ENCODE results near the gene SLIT1. TPM values are rescaled to one million over a fixed set of nuclear protein-coding genes. Genes with fewer than 3 reads are reported as not detected.

SLIT1 gene
- total and polyA plus RNA-seq, 4 experiments from 2014 or later, result 0.05 to 0.32 (median 0.28) TPM; not detected in 1

- H3K9me3 ChIP-seq (ENCODE audit: control insufficient read depth in 1 of 2, low read length in 2 of 2), result no peaks in the 10 kb centered on the region
- DNase-seq, result peak in 1 of 5 donors; percentile 34
- Mint-ChIP-seq H3K4me1 (peaks cover 6 to 11% (median 6%) of the 10 kb centered on the region in 4 donors), H3K9me3 (peaks cover 0 to 4% (median 0%) of the 10 kb centered on the region in 8 donors), H3K27me3 (peaks cover 9 to 10% of the 10 kb centered on the region in 2 donors), H3K4me3 (peak overlapping the region; percentile 83 to 91 (median 86)), H3K36me3 (no peaks in the 10 kb centered on the region), H3K27ac (peak overlapping the region in 1 of 7 donors; percentile 40)
- H3K4me1 ChIP-seq (ENCODE audit: insufficient read depth, low read length), result peaks cover 6% of the 10 kb centered on the region
- H3K27ac ChIP-seq (ENCODE audit: low read depth, low read length), result no peak overlapping the region
- ChIA-PET POLR2A (ENCODE audit: partially characterized antibody) (no interaction called here), CTCF (ENCODE audit: partially characterized antibody) (interaction anchor here (1.0 to 24.1 kb wide), 12 partner anchors 13 to 170 kb away, joined by 4 to 422 read pairs (median 8); no protein-coding TSS in a partner anchor)
- H3K36me3 ChIP-seq (ENCODE audit: insufficient read depth, low read length), result no peaks in the 10 kb centered on the region
- peak overlapping the region; percentile 52 to 64 for H3K4me3 ChIP-seq (ENCODE audit: low read length in 2 of 2)
- no peaks in the 10 kb centered on the region for H3K27me3 ChIP-seq (ENCODE audit: insufficient read depth, low read length)
- intact Hi-C loops (cut with micrococcal nuclease), result no loop called here
Measured at GRCh38 chr10:97195706-97196222, 10.0 kb upstream of the SLIT1 start.

GRCh38 chr10:97192952-97193435 lies 7.2 kb upstream of the SLIT1 start:
- CTCF ChIA-PET (ENCODE audit: partially characterized antibody), result interaction anchor here (0.7 to 24.1 kb wide), 3 partner anchors 22 to 120 kb away, joined by 3 to 422 read pairs (median 4); no protein-coding TSS in a partner anchor
- POLR2A ChIA-PET (ENCODE audit: partially characterized antibody), result no interaction called here
- no peak for DNase-seq
- Mint-ChIP-seq H3K4me1 (peaks cover 6 to 11% (median 6%) of the 10 kb centered on the region in 4 donors), H3K27me3 (peaks cover 11 to 21% of the 10 kb centered on the region in 2 donors), H3K4me3 (no peak overlapping the region), H3K36me3 (no peaks in the 10 kb centered on the region), H3K9me3 (peaks cover 0 to 4% (median 0%) of the 10 kb centered on the region in 8 donors), H3K27ac (no peak overlapping the region)
- peaks cover 6% of the 10 kb centered on the region for H3K4me1 ChIP-seq (ENCODE audit: insufficient read depth, low read length)
- H3K36me3 ChIP-seq (ENCODE audit: insufficient read depth, low read length), result no peaks in the 10 kb centered on the region
- no peaks in the 10 kb centered on the region for H3K27me3 ChIP-seq (ENCODE audit: insufficient read depth, low read length)
- no peak overlapping the region for H3K4me3 ChIP-seq (ENCODE audit: low read length in 2 of 2)
- intact Hi-C loops (cut with micrococcal nuclease), result no loop called here
- H3K9me3 ChIP-seq (ENCODE audit: control insufficient read depth in 1 of 2, low read length in 2 of 2), result no peaks in the 10 kb centered on the region
- no peak overlapping the region for H3K27ac ChIP-seq (ENCODE audit: low read depth, low read length)

GRCh38 chr10:97190450-97190849 lies 4.7 kb upstream of the SLIT1 start:
- ChIA-PET POLR2A (ENCODE audit: partially characterized antibody) (no interaction called here), CTCF (ENCODE audit: partially characterized antibody) (interaction anchor here (24.1 kb wide), 1 partner anchor 25 kb away, joined by 422 read pairs; no protein-coding TSS in a partner anchor)
- intact Hi-C loops (cut with micrococcal nuclease), result no loop called here
- Histone ChIP-seq H3K4me3 (ENCODE audit: low read length in 2 of 2) (no peak overlapping the region), H3K9me3 (ENCODE audit: control insufficient read depth in 1 of 2, low read length in 2 of 2) (no peaks in the 10 kb centered on the region), H3K27ac (ENCODE audit: low read depth, low read length) (no peak overlapping the region), H3K36me3 (ENCODE audit: insufficient read depth, low read length) (no peaks in the 10 kb centered on the region), H3K27me3 (ENCODE audit: insufficient read depth, low read length) (peaks cover 5% of the 10 kb centered on the region), H3K4me1 (ENCODE audit: insufficient read depth, low read length) (peaks cover under 1% of the 10 kb centered on the region)
- Mint-ChIP-seq H3K27ac (no peak overlapping the region), H3K4me1 (peaks cover under 1 to 9% (median 2%) of the 10 kb centered on the region in 4 donors), H3K36me3 (no peaks in the 10 kb centered on the region), H3K4me3 (no peak overlapping the region), H3K27me3 (peaks cover 23 to 34% of the 10 kb centered on the region in 2 donors), H3K9me3 (peaks cover 0 to 4% (median 0%) of the 10 kb centered on the region in 8 donors)
- DNase-seq, result no peak

GRCh38 chr10:97188261-97188711 lies 2.5 kb upstream of the SLIT1 start:
- no peak for DNase-seq
- H3K4me1 ChIP-seq (ENCODE audit: insufficient read depth, low read length), result no peaks in the 10 kb centered on the region
- ChIA-PET POLR2A (ENCODE audit: partially characterized antibody) (no interaction called here), CTCF (ENCODE audit: partially characterized antibody) (interaction anchor here (1.1 kb wide), 2 partner anchors 9 to 13 kb away, joined by 3 read pairs; no protein-coding TSS in a partner anchor)
- intact Hi-C loops (cut with micrococcal nuclease), result no loop called here
- peaks cover 5% of the 10 kb centered on the region for H3K27me3 ChIP-seq (ENCODE audit: insufficient read depth, low read length)
- no peak overlapping the region for H3K4me3 ChIP-seq (ENCODE audit: low read length in 2 of 2)
- H3K27ac Mint-ChIP-seq, result no peak overlapping the region
- peaks cover 0 to 4% (median 0%) of the 10 kb centered on the region in 8 donors for H3K9me3 Mint-ChIP-seq
- H3K27me3 Mint-ChIP-seq, result peaks cover 39 to 48% of the 10 kb centered on the region in 2 donors
- H3K9me3 ChIP-seq (ENCODE audit: control insufficient read depth in 1 of 2, low read length in 2 of 2), result no peaks in the 10 kb centered on the region
- H3K4me1 Mint-ChIP-seq, result peaks cover 6 to 16% (median 8%) of the 10 kb centered on the region in 4 donors
- H3K4me3 Mint-ChIP-seq, result no peak overlapping the region
- no peaks in the 10 kb centered on the region for H3K36me3 Mint-ChIP-seq
- H3K36me3 ChIP-seq (ENCODE audit: insufficient read depth, low read length), result no peaks in the 10 kb centered on the region
- H3K27ac ChIP-seq (ENCODE audit: low read depth, low read length), result no peak overlapping the region

GRCh38 chr10:97186911-97187310 lies 1.2 kb upstream of the SLIT1 start:
- intact Hi-C loops (cut with micrococcal nuclease), result no loop called here
- Histone ChIP-seq H3K36me3 (ENCODE audit: insufficient read depth, low read length) (no peaks in the 10 kb centered on the region), H3K4me1 (ENCODE audit: insufficient read depth, low read length) (no peaks in the 10 kb centered on the region), H3K9me3 (ENCODE audit: control insufficient read depth in 1 of 2, low read length in 2 of 2) (no peaks in the 10 kb centered on the region), H3K27ac (ENCODE audit: low read depth, low read length) (no peak overlapping the region), H3K4me3 (ENCODE audit: low read length in 2 of 2) (no peak overlapping the region), H3K27me3 (ENCODE audit: insufficient read depth, low read length) (peaks cover 5% of the 10 kb centered on the region)
- DNase-seq, result no peak
- H3K27ac Mint-ChIP-seq, result no peak overlapping the region
- peaks cover 6 to 16% (median 8%) of the 10 kb centered on the region in 4 donors for H3K4me1 Mint-ChIP-seq
- H3K4me3 Mint-ChIP-seq, result peak overlapping the region in 1 of 8 donors; percentile 29
- H3K36me3 Mint-ChIP-seq, result no peaks in the 10 kb centered on the region
- H3K27me3 Mint-ChIP-seq, result peaks cover 41 to 56% of the 10 kb centered on the region in 2 donors
- H3K9me3 Mint-ChIP-seq, result peaks cover 0 to 2% (median 0%) of the 10 kb centered on the region in 8 donors
- ChIA-PET POLR2A (ENCODE audit: partially characterized antibody) (no interaction called here), CTCF (ENCODE audit: partially characterized antibody) (no interaction called here)

GRCh38 chr10:97184971-97185325 lies 811 bp downstream of the SLIT1 start:
- POLR2A ChIA-PET (ENCODE audit: partially characterized antibody), result no interaction called here
- Mint-ChIP-seq H3K27me3 (peaks cover 42 to 62% of the 10 kb centered on the region in 2 donors), H3K4me3 (peak overlapping the region in 3 of 8 donors; percentile 16 to 59 (median 23)), H3K9me3 (no peaks in the 10 kb centered on the region), H3K4me1 (peaks cover 6 to 16% (median 8%) of the 10 kb centered on the region in 4 donors), H3K27ac (no peak overlapping the region), H3K36me3 (no peaks in the 10 kb centered on the region)
- DNase-seq, result no peak
- Histone ChIP-seq H3K4me3 (ENCODE audit: low read length in 2 of 2) (no peak overlapping the region), H3K36me3 (ENCODE audit: insufficient read depth, low read length) (no peaks in the 10 kb centered on the region), H3K27me3 (ENCODE audit: insufficient read depth, low read length) (peaks cover 5% of the 10 kb centered on the region), H3K9me3 (ENCODE audit: control insufficient read depth in 1 of 2, low read length in 2 of 2) (no peaks in the 10 kb centered on the region), H3K27ac (ENCODE audit: low read depth, low read length) (no peak overlapping the region), H3K4me1 (ENCODE audit: insufficient read depth, low read length) (no peaks in the 10 kb centered on the region)
- CTCF ChIA-PET (ENCODE audit: partially characterized antibody), result no interaction called here
- intact Hi-C loops (cut with micrococcal nuclease), result no loop called here

GRCh38 chr10:97183314-97183713 lies 2.4 kb downstream of the SLIT1 start:
- Histone ChIP-seq H3K4me3 (ENCODE audit: low read length in 2 of 2) (no peak overlapping the region), H3K27me3 (ENCODE audit: insufficient read depth, low read length) (peaks cover 5% of the 10 kb centered on the region), H3K27ac (ENCODE audit: low read depth, low read length) (no peak overlapping the region), H3K4me1 (ENCODE audit: insufficient read depth, low read length) (no peaks in the 10 kb centered on the region), H3K36me3 (ENCODE audit: insufficient read depth, low read length) (no peaks in the 10 kb centered on the region), H3K9me3 (ENCODE audit: control insufficient read depth in 1 of 2, low read length in 2 of 2) (no peaks in the 10 kb centered on the region)
- Mint-ChIP-seq H3K4me3 (peak overlapping the region in 1 of 8 donors; percentile 32), H3K27me3 (peaks cover 47 to 61% of the 10 kb centered on the region in 2 donors), H3K27ac (no peak overlapping the region), H3K36me3 (no peaks in the 10 kb centered on the region), H3K9me3 (no peaks in the 10 kb centered on the region), H3K4me1 (peaks cover 6 to 16% (median 8%) of the 10 kb centered on the region in 4 donors)
- no peak for DNase-seq
- ChIA-PET CTCF (ENCODE audit: partially characterized antibody) (interaction anchor here (1.7 to 2.9 kb wide), 2 partner anchors 13 to 27 kb away, joined by 3 to 10 read pairs; no protein-coding TSS in a partner anchor), POLR2A (ENCODE audit: partially characterized antibody) (interaction anchor here (0.6 kb wide), 1 partner anchor 272 kb away, joined by 4 read pairs; no protein-coding TSS in a partner anchor)
- intact Hi-C loops (cut with micrococcal nuclease), result no loop called here

Data from CD4-positive, alpha-beta memory T cell (primary cell).